Measurements from ENCODE around the gene TPCN1. TPM values are rescaled to one million over a fixed set of nuclear protein-coding genes. Genes with fewer than 3 reads are reported as not detected.

Gene TPCN1
- total and polyA plus RNA-seq, 2 experiments from 2014 or later = 16.9 to 32.1 TPM

- Histone ChIP-seq H3K4me3 (no peak overlapping the region), H3K27me3 (no peaks in the 10 kb centered on the region), H3K9me3 (ENCODE audit: low read depth) (no peaks in the 10 kb centered on the region), H3K9me2 (replicated peaks; ENCODE audit: insufficient read depth) (no peaks in the 10 kb centered on the region), H3K4me1 (ENCODE audit: insufficient read depth) (peaks cover 28% of the 10 kb centered on the region), H2AFZ (no peak overlapping the region), H4K20me1 (ENCODE audit: insufficient read depth, poor library complexity, severe bottlenecking) (no peaks in the 10 kb centered on the region), H3K27ac (no peak overlapping the region), H3K79me2 (no peaks in the 10 kb centered on the region), H3K36me3 (replicated peaks; ENCODE audit: insufficient read depth, low read depth) (no peaks in the 10 kb centered on the region), H3K4me2 (no peak overlapping the region)
- DNase-seq (ENCODE audit: low spot score) = no peak
- TF ChIP-seq, protein P1, sequence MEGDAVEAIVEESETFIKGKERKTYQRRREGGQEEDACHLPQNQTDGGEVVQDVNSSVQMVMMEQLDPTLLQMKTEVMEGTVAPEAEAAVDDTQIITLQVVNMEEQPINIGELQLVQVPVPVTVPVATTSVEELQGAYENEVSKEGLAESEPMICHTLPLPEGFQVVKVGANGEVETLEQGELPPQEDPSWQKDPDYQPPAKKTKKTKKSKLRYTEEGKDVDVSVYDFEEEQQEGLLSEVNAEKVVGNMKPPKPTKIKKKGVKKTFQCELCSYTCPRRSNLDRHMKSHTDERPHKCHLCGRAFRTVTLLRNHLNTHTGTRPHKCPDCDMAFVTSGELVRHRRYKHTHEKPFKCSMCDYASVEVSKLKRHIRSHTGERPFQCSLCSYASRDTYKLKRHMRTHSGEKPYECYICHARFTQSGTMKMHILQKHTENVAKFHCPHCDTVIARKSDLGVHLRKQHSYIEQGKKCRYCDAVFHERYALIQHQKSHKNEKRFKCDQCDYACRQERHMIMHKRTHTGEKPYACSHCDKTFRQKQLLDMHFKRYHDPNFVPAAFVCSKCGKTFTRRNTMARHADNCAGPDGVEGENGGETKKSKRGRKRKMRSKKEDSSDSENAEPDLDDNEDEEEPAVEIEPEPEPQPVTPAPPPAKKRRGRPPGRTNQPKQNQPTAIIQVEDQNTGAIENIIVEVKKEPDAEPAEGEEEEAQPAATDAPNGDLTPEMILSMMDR (IDR thresholded peaks at IDR 0.05; ENCODE audit: poor library complexity) = no peak
- TF ChIP-seq EZH2phosphoT487 (IDR thresholded peaks at IDR 0.05; ENCODE audit: low read depth, severe bottlenecking, unreplicated experiment) (no peak), EZH2 (IDR thresholded peaks at IDR 0.05; ENCODE audit: borderline replicate concordance) (no peak)
- 96% methylated on average over 6 of the region's 6 CpGs for WGBS (ENCODE audit: low lambda C conversion rate, missing lambda C conversion rate)
These were observed 28.8 kb downstream of the TPCN1 start for GRCh38 chr12:113250045-113250444.

DNA sequence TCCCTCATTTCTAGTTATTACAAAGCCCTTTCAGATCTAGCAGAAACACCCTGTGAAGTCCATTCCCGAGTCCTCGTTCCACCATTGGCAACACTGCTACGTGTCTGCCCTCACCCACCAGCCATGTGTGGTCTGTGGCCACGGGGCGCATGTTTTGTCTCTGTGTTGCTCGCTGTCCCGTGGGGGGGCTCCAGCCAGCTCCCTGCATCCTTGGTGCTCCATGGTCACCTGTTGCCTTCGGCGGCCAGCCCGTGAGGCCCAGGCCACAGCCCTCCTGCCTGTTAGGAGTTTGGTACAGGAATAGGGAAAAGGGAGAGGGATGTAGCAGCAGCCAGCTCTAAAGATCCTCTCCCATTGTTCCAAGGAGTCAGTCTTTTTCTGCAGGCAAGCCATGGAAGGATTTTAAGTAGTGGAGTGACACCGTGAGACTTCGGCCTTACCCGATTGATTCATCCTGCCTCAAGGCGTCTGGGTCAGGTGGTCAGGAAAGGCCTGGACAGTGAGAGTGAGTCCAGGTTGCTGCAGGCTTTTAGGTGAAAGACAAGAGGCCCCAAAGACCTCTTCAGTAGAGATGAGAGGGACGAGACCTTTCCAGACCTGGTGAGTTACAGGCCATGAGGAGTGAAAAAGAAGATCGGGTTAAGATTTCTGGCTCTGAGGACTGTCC is 30.3 kb downstream of the TPCN1 start:
- Histone ChIP-seq H2AFZ (no peak overlapping the region), H4K20me1 (ENCODE audit: insufficient read depth, poor library complexity, severe bottlenecking) (no peaks in the 10 kb centered on the region), H3K4me1 (ENCODE audit: insufficient read depth) (peaks cover 21% of the 10 kb centered on the region), H3K4me2 (no peak overlapping the region), H3K4me3 (no peak overlapping the region), H3K9me3 (ENCODE audit: low read depth) (no peaks in the 10 kb centered on the region), H3K36me3 (replicated peaks; ENCODE audit: insufficient read depth, low read depth) (no peaks in the 10 kb centered on the region), H3K79me2 (no peaks in the 10 kb centered on the region), H3K27me3 (no peaks in the 10 kb centered on the region), H3K27ac (no peak overlapping the region), H3K9me2 (replicated peaks; ENCODE audit: insufficient read depth) (no peaks in the 10 kb centered on the region)
- WGBS (ENCODE audit: low lambda C conversion rate, missing lambda C conversion rate) = 91% methylated on average over 16 of the region's 16 CpGs
- no peak for DNase-seq (ENCODE audit: low spot score)
- TF ChIP-seq, protein P1 (IDR thresholded peaks at IDR 0.05; ENCODE audit: poor library complexity) = no peak
- TF ChIP-seq EZH2 (IDR thresholded peaks at IDR 0.05; ENCODE audit: borderline replicate concordance) (no peak), EZH2phosphoT487 (IDR thresholded peaks at IDR 0.05; ENCODE audit: low read depth, severe bottlenecking, unreplicated experiment) (no peak)

DNA sequence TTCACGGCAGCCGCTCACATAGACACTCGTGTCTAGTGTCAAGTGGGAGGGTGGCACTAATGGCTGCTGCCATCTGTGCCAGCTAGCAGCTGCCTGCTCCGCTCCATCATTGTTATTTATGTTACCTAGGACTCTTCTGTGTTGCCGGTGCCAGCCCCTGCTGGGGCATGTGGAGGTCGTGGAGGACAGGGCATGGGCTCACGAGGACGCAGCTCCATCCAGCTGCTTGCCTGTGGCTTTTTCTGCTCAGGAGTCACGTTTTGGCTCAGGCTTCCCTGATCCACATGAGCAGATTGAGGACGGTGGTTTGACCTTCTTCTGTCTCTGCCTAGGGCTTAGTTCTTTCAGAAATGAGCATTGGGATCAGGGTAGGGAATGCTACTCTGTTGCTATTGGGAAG is 31.2 kb downstream of the TPCN1 start:
- Histone ChIP-seq H3K9me3 (ENCODE audit: low read depth) (no peaks in the 10 kb centered on the region), H3K9me2 (replicated peaks; ENCODE audit: insufficient read depth) (no peaks in the 10 kb centered on the region), H3K27me3 (no peaks in the 10 kb centered on the region), H3K79me2 (no peaks in the 10 kb centered on the region), H3K4me1 (ENCODE audit: insufficient read depth) (peaks cover 11% of the 10 kb centered on the region), H3K4me3 (no peak overlapping the region), H3K27ac (no peak overlapping the region), H3K4me2 (no peak overlapping the region), H4K20me1 (ENCODE audit: insufficient read depth, poor library complexity, severe bottlenecking) (no peaks in the 10 kb centered on the region), H3K36me3 (replicated peaks; ENCODE audit: insufficient read depth, low read depth) (no peaks in the 10 kb centered on the region), H2AFZ (no peak overlapping the region)
- WGBS (ENCODE audit: low lambda C conversion rate, missing lambda C conversion rate) = 89% methylated on average over 10 of the region's 10 CpGs
- DNase-seq (ENCODE audit: low spot score) = no peak
- TF ChIP-seq EZH2phosphoT487 (IDR thresholded peaks at IDR 0.05; ENCODE audit: low read depth, severe bottlenecking, unreplicated experiment) = no peak
- TF ChIP-seq, protein P1 (IDR thresholded peaks at IDR 0.05; ENCODE audit: poor library complexity) = no peak
- no peak for TF ChIP-seq EZH2 (IDR thresholded peaks at IDR 0.05; ENCODE audit: borderline replicate concordance)

All from hepatocyte (in vitro differentiated cells).